Activated CD4-positive, alpha-beta T cell treated with anti-CD3 and anti-CD28 coated beads, Interleukin-2, amount 50 U/mL, for 24 hours (primary cell): ENCODE results near the gene CHD6.

Experiments used
- DNase-seq, 2 donors: peaks; one replicate each; pipeline ENCODE4 v3.0.0-alpha.2; 2020; ENCODE audit warnings: low read depth in 1 of 2, low spot score in 1 of 2

The CHD6 gene

GRCh38 chr20:41355598-41356203 lies 262.5 kb downstream of the CHD6 start:
- DNase-seq = no peak

GRCh38 chr20:41355192-41355591 lies 263.0 kb downstream of the CHD6 start:
- no peak for DNase-seq

- no peak for DNase-seq
These were observed 264.6 kb downstream of the CHD6 start for GRCh38 chr20:41353530-41353929.

- no peak for DNase-seq
These were observed 265.5 kb downstream of the CHD6 start for GRCh38 chr20:41352666-41353065.

- no peak for DNase-seq
These were observed 266.1 kb downstream of the CHD6 start for GRCh38 chr20:41352106-41352505.
